GM23338 (cell line): ENCODE measurements around the gene IGSF10. TPM values are rescaled to one million over a fixed set of nuclear protein-coding genes. Genes with fewer than 3 reads are reported as not detected.

Experiments
- ATAC-seq: fragments of 200-7000 bp; cut with Tn5 transposase; 3 replicates; pipeline ENCODE4 v1.9.1; 2020
- DNase-seq: peaks from one replicate; pipeline ENCODE4 v3.0.0-alpha.2; 2015; ENCODE audit warnings: low spot score
- H2AFZ ChIP-seq: fragments of 200-600 bp; sonication (generic); 2 replicates; pipeline ENCODE4 v1.8.0; 2016; ENCODE audit warnings: antibody characterized with exemption, mild to moderate bottlenecking, moderate library complexity
- H3F3A ChIP-seq: fragments of 200-600 bp; sonication (generic); replicated peaks from 2 replicates; pipeline ENCODE4 v1.8.0; 2017; ENCODE audit warnings: antibody characterized with exemption, mixed run types, low read depth
- H3K27ac ChIP-seq: fragments of 200-600 bp; sonication (generic); 2 replicates; pipeline ENCODE4 v1.6.1; 2016; ENCODE audit warnings: low read depth
- H3K27me3 ChIP-seq: fragments of 200-600 bp; sonication (generic); 2 replicates; pipeline ENCODE4 v1.8.0; 2016; ENCODE audit warnings: mild to moderate bottlenecking, mixed run types, moderate library complexity; ENCODE audit not compliant: insufficient read depth
- H3K36me3 ChIP-seq: fragments of 200-600 bp; sonication (generic); 2 replicates; pipeline ENCODE4 v1.8.0; 2016; ENCODE audit warnings: mild to moderate bottlenecking; ENCODE audit not compliant: insufficient read depth
- H3K4me1 ChIP-seq: fragments of 200-600 bp; sonication (generic); 2 replicates; pipeline ENCODE4 v1.8.0; 2016; ENCODE audit warnings: mild to moderate bottlenecking, moderate library complexity; ENCODE audit not compliant: insufficient read depth
- H3K4me2 ChIP-seq: fragments of 200-600 bp; sonication (generic); 2 replicates; pipeline ENCODE4 v1.7.1; 2017; ENCODE audit warnings: mixed run types
- H3K4me3 ChIP-seq: fragments of 200-600 bp; sonication (generic); 2 replicates; pipeline ENCODE4 v1.6.1; 2016; ENCODE audit warnings: mixed run types
- H3K79me2 ChIP-seq: fragments of 200-600 bp; sonication (generic); replicated peaks from 2 replicates; pipeline ENCODE4 v1.8.0; 2017; ENCODE audit warnings: mild to moderate bottlenecking; ENCODE audit not compliant: insufficient read depth
- H3K9me2 ChIP-seq: fragments of 200-600 bp; sonication (generic); 2 replicates; pipeline ENCODE4 v1.8.0; 2017; ENCODE audit not compliant: insufficient read depth
- H4K20me1 ChIP-seq: fragments of 200-600 bp; sonication (generic); replicated peaks from 2 replicates; pipeline ENCODE4 v1.8.0; 2017; ENCODE audit warnings: mild to moderate bottlenecking; ENCODE audit not compliant: insufficient read depth
- H3K27ac Mint-ChIP-seq: 2 replicates; pipeline ENCODE4 v1.8.0; 2020; ENCODE audit warnings: inconsistent platforms, mild to moderate bottlenecking, moderate library complexity, mixed read lengths
- H3K27me3 Mint-ChIP-seq: 3 replicates; pipeline ENCODE4 v1.8.0; 2022; ENCODE audit warnings: low read depth, mild to moderate bottlenecking, moderate library complexity, mixed read lengths, inconsistent platforms; ENCODE audit not compliant: insufficient read depth, poor library complexity
- H3K36me3 Mint-ChIP-seq: 3 replicates; pipeline ENCODE4 v1.8.0; 2021; ENCODE audit warnings: low read depth, mild to moderate bottlenecking, inconsistent platforms, moderate library complexity, mixed read lengths
- H3K4me1 Mint-ChIP-seq: 3 replicates; pipeline ENCODE4 v1.8.0; 2020; ENCODE audit warnings: mild to moderate bottlenecking, inconsistent platforms, mixed read lengths
- H3K4me3 Mint-ChIP-seq: 3 replicates; pipeline ENCODE4 v1.8.0; 2021; ENCODE audit warnings: moderate library complexity, mild to moderate bottlenecking, inconsistent platforms, mixed read lengths
- H3K9me3 Mint-ChIP-seq: 3 replicates; pipeline ENCODE4 v1.8.0; 2020; ENCODE audit warnings: moderate library complexity, mild to moderate bottlenecking, inconsistent platforms, mixed read lengths
- EZH2 ChIP-seq: fragments of 200-600 bp; sonication (generic); IDR thresholded peaks from one replicate; pipeline ENCODE4 v1.8.0; 2017; ENCODE audit warnings: antibody characterized with exemption, mild to moderate bottlenecking, low read depth; ENCODE audit not compliant: unreplicated experiment
- JUNB ChIP-seq: IDR thresholded peaks from one replicate; pipeline ENCODE4 v1.6.1; 2016; ENCODE audit warnings: antibody characterized with exemption; ENCODE audit not compliant: unreplicated experiment
- NANOG ChIP-seq: IDR thresholded peaks from 2 replicates; pipeline ENCODE4 v1.6.1; 2016; ENCODE audit warnings: antibody characterized with exemption, borderline replicate concordance
- POLR2AphosphoS5 ChIP-seq: IDR thresholded peaks from 2 replicates; pipeline ENCODE4 v1.6.1; 2016; ENCODE audit warnings: antibody characterized with exemption, low read depth
- STAT1 ChIP-seq: IDR thresholded peaks from one replicate; pipeline ENCODE4 v1.6.1; 2016; ENCODE audit warnings: antibody characterized with exemption; ENCODE audit not compliant: unreplicated experiment
- polyA plus RNA-seq: library from polyadenylated mRNA; unstranded; fragments of >200 nt; fragmentation: Nextera tagmentation; extraction: Ambion mirVana; gene quantifications from 2 replicates; pipeline ENCODE4 v1.2.1, GENCODE V29; 2016
- total RNA-seq: library from RNA; depleted of rRNA; stranded (reverse); fragments of >200 nt; shearing (Covaris generic); gene quantifications from 2 replicates; pipeline ENCODE4 v1.2.3, GENCODE V29; 2014
- TF ChIP-seq, protein P1 (sequence below): fragments of 250-450 bp; sonication (Bioruptor Pico); IDR thresholded peaks from 2 replicates; pipeline ENCODE4 v1.5.0; 2020; ENCODE audit warnings: mild to moderate bottlenecking, moderate library complexity
- TF ChIP-seq, protein P2 (sequence below): IDR thresholded peaks from one replicate; pipeline ENCODE4 v1.6.1; 2018; ENCODE audit warnings: antibody characterized with exemption; ENCODE audit not compliant: unreplicated experiment

Gene IGSF10
- total and polyA plus RNA-seq, 2 experiments from 2014 or later: 0.50 to 0.94 TPM

DNA sequence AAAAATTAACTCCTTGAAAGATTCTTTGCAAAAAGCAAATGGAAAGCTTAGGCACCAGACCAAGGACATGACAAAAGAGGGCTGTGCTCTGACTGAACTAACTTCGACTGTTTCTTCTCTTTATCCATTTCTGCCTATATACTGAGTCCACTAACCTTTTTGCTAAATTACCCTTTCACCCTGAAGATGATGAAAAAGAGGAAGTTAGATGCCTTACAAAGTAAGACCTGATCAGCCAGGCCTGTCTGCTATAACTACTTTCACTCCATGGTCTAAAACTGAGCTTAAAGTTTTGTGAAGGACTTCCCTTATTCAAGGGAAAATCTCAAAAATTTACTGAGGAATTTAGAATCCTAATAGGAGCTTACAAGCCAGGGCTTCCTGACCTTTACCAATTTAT is 6.2 kb upstream of the IGSF10 start (continued):
- TF ChIP-seq, protein P1, sequence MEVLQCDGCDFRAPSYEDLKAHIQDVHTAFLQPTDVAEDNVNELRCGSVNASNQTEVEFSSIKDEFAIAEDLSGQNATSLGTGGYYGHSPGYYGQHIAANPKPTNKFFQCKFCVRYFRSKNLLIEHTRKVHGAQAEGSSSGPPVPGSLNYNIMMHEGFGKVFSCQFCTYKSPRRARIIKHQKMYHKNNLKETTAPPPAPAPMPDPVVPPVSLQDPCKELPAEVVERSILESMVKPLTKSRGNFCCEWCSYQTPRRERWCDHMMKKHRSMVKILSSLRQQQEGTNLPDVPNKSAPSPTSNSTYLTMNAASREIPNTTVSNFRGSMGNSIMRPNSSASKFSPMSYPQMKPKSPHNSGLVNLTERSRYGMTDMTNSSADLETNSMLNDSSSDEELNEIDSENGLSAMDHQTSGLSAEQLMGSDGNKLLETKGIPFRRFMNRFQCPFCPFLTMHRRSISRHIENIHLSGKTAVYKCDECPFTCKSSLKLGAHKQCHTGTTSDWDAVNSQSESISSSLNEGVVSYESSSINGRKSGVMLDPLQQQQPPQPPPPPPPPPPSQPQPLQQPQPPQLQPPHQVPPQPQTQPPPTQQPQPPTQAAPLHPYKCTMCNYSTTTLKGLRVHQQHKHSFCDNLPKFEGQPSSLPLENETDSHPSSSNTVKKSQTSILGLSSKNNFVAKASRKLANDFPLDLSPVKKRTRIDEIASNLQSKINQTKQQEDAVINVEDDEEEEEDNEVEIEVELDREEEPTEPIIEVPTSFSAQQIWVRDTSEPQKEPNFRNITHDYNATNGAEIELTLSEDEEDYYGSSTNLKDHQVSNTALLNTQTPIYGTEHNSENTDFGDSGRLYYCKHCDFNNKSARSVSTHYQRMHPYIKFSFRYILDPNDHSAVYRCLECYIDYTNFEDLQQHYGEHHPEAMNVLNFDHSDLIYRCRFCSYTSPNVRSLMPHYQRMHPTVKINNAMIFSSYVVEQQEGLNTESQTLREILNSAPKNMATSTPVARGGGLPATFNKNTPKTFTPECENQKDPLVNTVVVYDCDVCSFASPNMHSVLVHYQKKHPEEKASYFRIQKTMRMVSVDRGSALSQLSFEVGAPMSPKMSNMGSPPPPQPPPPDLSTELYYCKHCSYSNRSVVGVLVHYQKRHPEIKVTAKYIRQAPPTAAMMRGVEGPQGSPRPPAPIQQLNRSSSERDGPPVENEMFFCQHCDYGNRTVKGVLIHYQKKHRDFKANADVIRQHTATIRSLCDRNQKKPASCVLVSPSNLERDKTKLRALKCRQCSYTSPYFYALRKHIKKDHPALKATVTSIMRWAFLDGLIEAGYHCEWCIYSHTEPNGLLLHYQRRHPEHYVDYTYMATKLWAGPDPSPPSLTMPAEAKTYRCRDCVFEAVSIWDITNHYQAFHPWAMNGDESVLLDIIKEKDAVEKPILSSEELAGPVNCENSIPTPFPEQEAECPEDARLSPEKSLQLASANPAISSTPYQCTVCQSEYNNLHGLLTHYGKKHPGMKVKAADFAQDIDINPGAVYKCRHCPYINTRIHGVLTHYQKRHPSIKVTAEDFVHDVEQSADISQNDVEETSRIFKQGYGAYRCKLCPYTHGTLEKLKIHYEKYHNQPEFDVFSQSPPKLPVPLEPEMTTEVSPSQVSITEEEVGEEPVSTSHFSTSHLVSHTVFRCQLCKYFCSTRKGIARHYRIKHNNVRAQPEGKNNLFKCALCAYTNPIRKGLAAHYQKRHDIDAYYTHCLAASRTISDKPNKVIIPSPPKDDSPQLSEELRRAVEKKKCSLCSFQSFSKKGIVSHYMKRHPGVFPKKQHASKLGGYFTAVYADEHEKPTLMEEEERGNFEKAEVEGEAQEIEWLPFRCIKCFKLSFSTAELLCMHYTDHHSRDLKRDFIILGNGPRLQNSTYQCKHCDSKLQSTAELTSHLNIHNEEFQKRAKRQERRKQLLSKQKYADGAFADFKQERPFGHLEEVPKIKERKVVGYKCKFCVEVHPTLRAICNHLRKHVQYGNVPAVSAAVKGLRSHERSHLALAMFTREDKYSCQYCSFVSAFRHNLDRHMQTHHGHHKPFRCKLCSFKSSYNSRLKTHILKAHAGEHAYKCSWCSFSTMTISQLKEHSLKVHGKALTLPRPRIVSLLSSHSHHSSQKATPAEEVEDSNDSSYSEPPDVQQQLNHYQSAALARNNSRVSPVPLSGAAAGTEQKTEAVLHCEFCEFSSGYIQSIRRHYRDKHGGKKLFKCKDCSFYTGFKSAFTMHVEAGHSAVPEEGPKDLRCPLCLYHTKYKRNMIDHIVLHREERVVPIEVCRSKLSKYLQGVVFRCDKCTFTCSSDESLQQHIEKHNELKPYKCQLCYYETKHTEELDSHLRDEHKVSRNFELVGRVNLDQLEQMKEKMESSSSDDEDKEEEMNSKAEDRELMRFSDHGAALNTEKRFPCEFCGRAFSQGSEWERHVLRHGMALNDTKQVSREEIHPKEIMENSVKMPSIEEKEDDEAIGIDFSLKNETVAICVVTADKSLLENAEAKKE (CRISPR knock-in tag): no peak
- TF ChIP-seq JUNB: no peak
- TF ChIP-seq NANOG: no peak
- no peak for TF ChIP-seq EZH2

DNA sequence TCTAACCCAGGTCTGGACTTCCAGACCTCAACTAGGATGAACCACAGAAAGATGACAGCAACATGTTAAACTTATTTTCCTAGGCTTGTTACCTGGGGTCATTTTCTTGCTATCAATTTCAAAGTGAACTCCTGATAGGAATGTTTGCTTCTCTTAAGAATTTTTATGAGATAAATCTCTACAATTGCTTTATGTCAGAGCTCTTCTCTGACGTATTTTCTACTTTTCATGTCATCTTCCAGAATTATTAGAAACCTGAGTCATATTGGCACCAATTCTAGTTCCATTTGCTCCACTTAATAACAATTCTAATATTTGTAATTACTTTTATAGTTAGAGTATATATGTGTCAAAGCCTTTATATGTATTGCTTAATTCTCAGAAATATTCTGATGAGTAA is 2.1 kb upstream of the IGSF10 start:
- no peak overlapping the region for H3K4me2 ChIP-seq
- DNase-seq (no peak), ATAC-seq (no peak)
- Mint-ChIP-seq H3K36me3 (no peaks in the 10 kb centered on the region), H3K9me3 (no peaks in the 10 kb centered on the region), H3K27me3 (no peaks in the 10 kb centered on the region), H3K4me1 (peaks cover 3% of the 10 kb centered on the region), H3K27ac (no peak overlapping the region), H3K4me3 (no peak overlapping the region)
- H3K9me2 ChIP-seq: no peaks in the 10 kb centered on the region
- H3K79me2 ChIP-seq: no peaks in the 10 kb centered on the region
- no peak overlapping the region for H2AFZ ChIP-seq
- H3K36me3 ChIP-seq: no peaks in the 10 kb centered on the region
- H3K27ac ChIP-seq: no peak overlapping the region
- H4K20me1 ChIP-seq: no peaks in the 10 kb centered on the region
- no peak overlapping the region for H3K4me3 ChIP-seq
- H3K4me1 ChIP-seq: peaks cover 7% of the 10 kb centered on the region; the same call in 1 of the 2 replicates
- H3F3A ChIP-seq: no peaks in the 10 kb centered on the region
- H3K27me3 ChIP-seq: no peaks in the 10 kb centered on the region
- TF ChIP-seq JUNB (no peak), STAT1 (no peak), POLR2AphosphoS5 (no peak)
- TF ChIP-seq, protein P2, sequence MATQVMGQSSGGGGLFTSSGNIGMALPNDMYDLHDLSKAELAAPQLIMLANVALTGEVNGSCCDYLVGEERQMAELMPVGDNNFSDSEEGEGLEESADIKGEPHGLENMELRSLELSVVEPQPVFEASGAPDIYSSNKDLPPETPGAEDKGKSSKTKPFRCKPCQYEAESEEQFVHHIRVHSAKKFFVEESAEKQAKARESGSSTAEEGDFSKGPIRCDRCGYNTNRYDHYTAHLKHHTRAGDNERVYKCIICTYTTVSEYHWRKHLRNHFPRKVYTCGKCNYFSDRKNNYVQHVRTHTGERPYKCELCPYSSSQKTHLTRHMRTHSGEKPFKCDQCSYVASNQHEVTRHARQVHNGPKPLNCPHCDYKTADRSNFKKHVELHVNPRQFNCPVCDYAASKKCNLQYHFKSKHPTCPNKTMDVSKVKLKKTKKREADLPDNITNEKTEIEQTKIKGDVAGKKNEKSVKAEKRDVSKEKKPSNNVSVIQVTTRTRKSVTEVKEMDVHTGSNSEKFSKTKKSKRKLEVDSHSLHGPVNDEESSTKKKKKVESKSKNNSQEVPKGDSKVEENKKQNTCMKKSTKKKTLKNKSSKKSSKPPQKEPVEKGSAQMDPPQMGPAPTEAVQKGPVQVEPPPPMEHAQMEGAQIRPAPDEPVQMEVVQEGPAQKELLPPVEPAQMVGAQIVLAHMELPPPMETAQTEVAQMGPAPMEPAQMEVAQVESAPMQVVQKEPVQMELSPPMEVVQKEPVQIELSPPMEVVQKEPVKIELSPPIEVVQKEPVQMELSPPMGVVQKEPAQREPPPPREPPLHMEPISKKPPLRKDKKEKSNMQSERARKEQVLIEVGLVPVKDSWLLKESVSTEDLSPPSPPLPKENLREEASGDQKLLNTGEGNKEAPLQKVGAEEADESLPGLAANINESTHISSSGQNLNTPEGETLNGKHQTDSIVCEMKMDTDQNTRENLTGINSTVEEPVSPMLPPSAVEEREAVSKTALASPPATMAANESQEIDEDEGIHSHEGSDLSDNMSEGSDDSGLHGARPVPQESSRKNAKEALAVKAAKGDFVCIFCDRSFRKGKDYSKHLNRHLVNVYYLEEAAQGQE: no peak
- TF ChIP-seq, protein P1 (CRISPR knock-in tag): no peak
